Measurements from ENCODE around the gene PCDHA1. TPM values are rescaled to one million over a fixed set of nuclear protein-coding genes. Genes with fewer than 3 reads are reported as not detected.
"Not testable (repeated sequence)": the region's sequence is repeated elsewhere in the genome, so short reads cannot be mapped to it uniquely, and the experiment has no call there.

PCDHA1 gene
- total and polyA plus RNA-seq, 8 donors: 0.37 TPM; not detected in 7

- Histone ChIP-seq H3K9me3 (peaks cover 28 to 70% (median 53%) of the 10 kb centered on the region in 4 donors), H3K36me3 (no peaks in the 10 kb centered on the region), H3K4me3 (peak within 1 kb of the TSS in 3 of 4 donors; percentile 9 to 24 (median 13)), H3K27me3 (peaks cover 0 to 71% (median 4%) of the 10 kb centered on the region in 3 donors), H3K4me1 (no peaks in the 10 kb centered on the region), H3K27ac (no peak within 1 kb of the TSS)
- DNase-seq: peak in 1 of 2 donors; percentile 28
- intact Hi-C loops (cut with DNase I; ENCODE audit: low total_unique reads): no loop called here
- TF ChIP-seq, protein P1, sequence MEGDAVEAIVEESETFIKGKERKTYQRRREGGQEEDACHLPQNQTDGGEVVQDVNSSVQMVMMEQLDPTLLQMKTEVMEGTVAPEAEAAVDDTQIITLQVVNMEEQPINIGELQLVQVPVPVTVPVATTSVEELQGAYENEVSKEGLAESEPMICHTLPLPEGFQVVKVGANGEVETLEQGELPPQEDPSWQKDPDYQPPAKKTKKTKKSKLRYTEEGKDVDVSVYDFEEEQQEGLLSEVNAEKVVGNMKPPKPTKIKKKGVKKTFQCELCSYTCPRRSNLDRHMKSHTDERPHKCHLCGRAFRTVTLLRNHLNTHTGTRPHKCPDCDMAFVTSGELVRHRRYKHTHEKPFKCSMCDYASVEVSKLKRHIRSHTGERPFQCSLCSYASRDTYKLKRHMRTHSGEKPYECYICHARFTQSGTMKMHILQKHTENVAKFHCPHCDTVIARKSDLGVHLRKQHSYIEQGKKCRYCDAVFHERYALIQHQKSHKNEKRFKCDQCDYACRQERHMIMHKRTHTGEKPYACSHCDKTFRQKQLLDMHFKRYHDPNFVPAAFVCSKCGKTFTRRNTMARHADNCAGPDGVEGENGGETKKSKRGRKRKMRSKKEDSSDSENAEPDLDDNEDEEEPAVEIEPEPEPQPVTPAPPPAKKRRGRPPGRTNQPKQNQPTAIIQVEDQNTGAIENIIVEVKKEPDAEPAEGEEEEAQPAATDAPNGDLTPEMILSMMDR (IDR thresholded peaks at IDR 0.05): no peak
- TF ChIP-seq EP300 (IDR thresholded peaks at IDR 0.05): no peak
- no peak for TF ChIP-seq POLR2A (IDR thresholded peaks at IDR 0.05)
- no peak for TF ChIP-seq POLR2AphosphoS5 (IDR thresholded peaks at IDR 0.05)
- 10 to 18% (median 12%) methylated on average over 8 of the region's 8 CpGs for WGBS, 5 donors
These were observed 48.1 kb downstream of the PCDHA1 start, which contains the start of gene PCDHA7 for GRCh38 chr5:140833993-140834392. TSS of gene PCDHA7 (plus strand) at chr5:140834269. CDS start at chr5:140834384, 115 bp downstream.

DNA sequence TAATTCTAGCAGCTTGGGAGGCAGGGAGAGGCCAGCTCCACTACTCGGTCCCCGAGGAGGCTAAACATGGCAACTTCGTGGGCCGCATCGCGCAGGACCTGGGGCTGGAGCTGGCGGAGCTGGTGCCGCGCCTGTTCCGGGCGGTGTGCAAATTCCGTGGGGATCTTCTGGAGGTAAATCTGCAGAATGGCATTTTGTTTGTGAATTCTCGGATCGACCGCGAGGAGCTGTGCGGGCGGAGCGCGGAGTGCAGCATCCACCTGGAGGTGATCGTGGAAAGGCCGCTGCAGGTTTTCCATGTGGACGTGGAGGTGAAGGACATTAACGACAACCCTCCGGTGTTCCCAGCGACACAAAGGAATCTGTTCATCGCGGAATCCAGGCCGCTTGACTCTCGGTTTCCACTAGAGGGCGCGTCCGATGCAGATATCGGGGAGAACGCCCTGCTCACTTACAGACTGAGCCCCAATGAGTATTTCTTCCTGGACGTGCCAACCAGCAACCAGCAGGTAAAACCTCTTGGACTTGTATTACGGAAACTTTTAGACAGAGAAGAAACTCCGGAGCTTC lies 48.6 kb downstream of the PCDHA1 start:
- H3K27ac ChIP-seq; H3K36me3 ChIP-seq; DNase-seq; H3K4me1 ChIP-seq; intact Hi-C loops (cut with DNase I; ENCODE audit: low total_unique reads): not testable (repeated sequence)
- WGBS, 5 donors: 20 to 27% (median 24%) methylated on average over 12 to 27 of the region's 38 CpGs
- Histone ChIP-seq H3K9me3 (peaks cover 26 to 69% (median 48%) of the 10 kb centered on the region in 4 donors), H3K4me3 (peak overlapping the region in 3 of 4 donors; percentile 9 to 24 (median 13)), H3K27me3 (peaks cover 0 to 66% (median 4%) of the 10 kb centered on the region in 3 donors)

DNA sequence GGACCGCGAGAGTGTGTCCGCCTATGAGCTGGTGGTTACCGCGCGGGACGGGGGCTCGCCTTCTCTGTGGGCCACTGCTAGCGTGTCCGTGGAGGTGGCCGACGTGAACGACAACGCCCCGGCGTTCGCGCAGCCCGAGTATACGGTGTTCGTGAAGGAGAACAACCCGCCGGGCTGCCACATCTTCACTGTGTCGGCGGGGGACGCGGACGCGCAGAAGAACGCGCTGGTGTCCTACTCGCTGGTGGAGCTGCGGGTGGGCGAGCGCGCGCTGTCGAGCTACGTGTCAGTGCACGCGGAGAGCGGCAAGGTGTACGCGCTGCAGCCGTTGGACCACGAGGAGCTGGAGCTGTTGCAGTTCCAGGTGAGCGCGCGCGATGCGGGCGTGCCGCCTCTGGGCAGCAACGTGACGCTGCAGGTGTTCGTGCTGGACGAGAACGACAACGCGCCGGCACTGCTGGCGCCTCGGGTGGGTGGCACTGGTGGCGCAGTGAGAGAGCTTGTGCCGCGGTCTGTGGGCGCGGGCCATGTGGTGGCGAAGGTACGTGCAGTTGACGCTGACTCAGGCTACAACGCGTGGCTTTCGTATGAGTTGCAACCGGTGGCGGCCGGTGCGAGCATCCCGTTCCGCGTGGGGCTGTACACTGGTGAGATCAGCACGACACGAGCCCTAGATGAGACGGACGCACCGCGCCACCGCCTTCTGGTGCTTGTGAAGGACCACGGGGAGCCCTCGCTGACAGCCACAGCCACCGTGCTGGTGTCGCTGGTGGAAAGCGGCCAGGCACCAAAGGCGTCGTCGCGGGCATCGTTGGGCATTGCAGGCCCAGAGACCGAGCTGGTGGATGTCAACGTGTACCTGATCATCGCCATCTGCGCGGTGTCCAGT lies 49.9 kb downstream of the PCDHA1 start:
- H3K36me3 ChIP-seq: no peaks in the 10 kb centered on the region
- H3K27me3 ChIP-seq: peaks cover 0 to 60% (median 4%) of the 10 kb centered on the region in 3 donors
- peaks cover 19 to 66% (median 40%) of the 10 kb centered on the region in 4 donors for H3K9me3 ChIP-seq
- WGBS, 5 donors: 45 to 62% (median 49%) methylated on average over 42 to 103 of the region's 103 CpGs
- intact Hi-C loops (cut with DNase I; ENCODE audit: low total_unique reads): no loop called here
- TF ChIP-seq POLR2A (IDR thresholded peaks at IDR 0.05): no peak
- no peaks in the 10 kb centered on the region for H3K4me1 ChIP-seq
- no peak overlapping the region for H3K27ac ChIP-seq
- no peak for DNase-seq
- H3K4me3 ChIP-seq: no peak overlapping the region

GRCh38 chr5:140840978-140841962 lies 55.3 kb downstream of the PCDHA1 start, which contains the start of gene PCDHA8:
TSS of gene PCDHA8 (plus strand) at chr5:140841187. CDS start at chr5:140841322, 135 bp downstream.
- intact Hi-C loops (cut with DNase I; ENCODE audit: low total_unique reads): no loop called here
- no peak within 1 kb of the TSS for H3K27ac ChIP-seq
- no peak within 1 kb of the TSS for H3K4me3 ChIP-seq
- peaks cover 18 to 78% (median 46%) of the 10 kb centered on the region in 4 donors for H3K9me3 ChIP-seq
- WGBS, 5 donors: 20 to 36% (median 26%) methylated on average over 21 to 47 of the region's 47 CpGs
- H3K27me3 ChIP-seq: peaks cover 0 to 46% (median 6%) of the 10 kb centered on the region in 3 donors
- DNase-seq: no peak
- no peaks in the 10 kb centered on the region for H3K4me1 ChIP-seq
- no peak for TF ChIP-seq POLR2A (IDR thresholded peaks at IDR 0.05)
- no peak for TF ChIP-seq EP300 (IDR thresholded peaks at IDR 0.05)
- TF ChIP-seq, protein P1 (IDR thresholded peaks at IDR 0.05): no peak
- TF ChIP-seq POLR2AphosphoS5 (IDR thresholded peaks at IDR 0.05): no peak
- H3K36me3 ChIP-seq: no peaks in the 10 kb centered on the region
